GM12892 (cell line): ENCODE measurements around the gene MXRA5.

Source experiments
- POLR2A ChIP-seq: IDR thresholded peaks from 2 replicates; pipeline ENCODE4 v1.6.1; 2011; ENCODE audit warnings: low read depth, low read length, control low read depth
- POLR2AphosphoS5 ChIP-seq: IDR thresholded peaks from 2 replicates; pipeline ENCODE4 v1.6.1; 2011; ENCODE audit warnings: low read depth, low read length, control low read depth
- TAF1 ChIP-seq: IDR thresholded peaks from 2 replicates; pipeline ENCODE4 v1.6.1; 2011; ENCODE audit warnings: low read depth, mild to moderate bottlenecking, control low read depth, low read length, borderline replicate concordance

DNA sequence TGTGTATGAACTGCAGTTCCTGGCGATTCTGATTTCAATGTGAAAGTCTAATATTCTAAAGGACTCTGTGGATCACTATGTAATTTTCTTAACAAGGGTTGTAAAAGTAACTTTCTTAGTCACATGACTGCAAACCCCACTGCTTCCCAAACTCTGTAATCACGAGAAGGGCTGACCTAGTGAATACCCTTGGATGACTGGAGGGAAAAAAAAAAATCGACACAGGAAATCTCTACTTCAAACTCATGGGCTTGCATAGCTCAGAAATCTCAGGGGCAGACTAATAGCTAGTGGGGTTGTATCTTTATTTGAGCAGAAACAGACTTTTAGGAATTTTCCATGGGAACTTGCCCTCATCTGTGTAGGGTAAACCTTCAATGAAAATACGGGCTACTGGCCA is 4.8 kb upstream of the MXRA5 start:
- no peak for TF ChIP-seq POLR2A
- no peak for TF ChIP-seq POLR2AphosphoS5
- TF ChIP-seq TAF1 = no peak
